ENCODE measurements around the gene DAB1.

Gene DAB1

DNA sequence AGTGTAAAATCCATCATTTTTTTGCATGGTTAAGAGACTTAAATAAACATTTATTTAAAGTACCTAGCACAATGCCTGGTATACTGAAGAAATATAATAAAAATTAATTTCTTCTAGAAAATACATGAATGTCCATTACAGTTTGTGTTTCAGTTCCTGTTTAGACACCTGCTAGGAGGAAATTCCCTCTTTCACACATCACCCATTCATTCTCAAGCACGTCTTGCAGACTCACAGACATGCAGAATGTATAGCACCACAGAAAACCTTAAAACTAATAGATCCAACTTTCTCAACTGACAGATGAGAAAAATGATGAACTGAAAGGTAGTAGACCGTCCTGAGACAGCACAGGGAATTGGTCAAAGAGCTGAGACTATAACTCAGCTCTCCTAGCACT, 285.9 kb downstream of the DAB1 start:
- DNase-seq (ENCODE audit: low read depth), result no peak
- TF ChIP-seq, protein P1, sequence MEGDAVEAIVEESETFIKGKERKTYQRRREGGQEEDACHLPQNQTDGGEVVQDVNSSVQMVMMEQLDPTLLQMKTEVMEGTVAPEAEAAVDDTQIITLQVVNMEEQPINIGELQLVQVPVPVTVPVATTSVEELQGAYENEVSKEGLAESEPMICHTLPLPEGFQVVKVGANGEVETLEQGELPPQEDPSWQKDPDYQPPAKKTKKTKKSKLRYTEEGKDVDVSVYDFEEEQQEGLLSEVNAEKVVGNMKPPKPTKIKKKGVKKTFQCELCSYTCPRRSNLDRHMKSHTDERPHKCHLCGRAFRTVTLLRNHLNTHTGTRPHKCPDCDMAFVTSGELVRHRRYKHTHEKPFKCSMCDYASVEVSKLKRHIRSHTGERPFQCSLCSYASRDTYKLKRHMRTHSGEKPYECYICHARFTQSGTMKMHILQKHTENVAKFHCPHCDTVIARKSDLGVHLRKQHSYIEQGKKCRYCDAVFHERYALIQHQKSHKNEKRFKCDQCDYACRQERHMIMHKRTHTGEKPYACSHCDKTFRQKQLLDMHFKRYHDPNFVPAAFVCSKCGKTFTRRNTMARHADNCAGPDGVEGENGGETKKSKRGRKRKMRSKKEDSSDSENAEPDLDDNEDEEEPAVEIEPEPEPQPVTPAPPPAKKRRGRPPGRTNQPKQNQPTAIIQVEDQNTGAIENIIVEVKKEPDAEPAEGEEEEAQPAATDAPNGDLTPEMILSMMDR (conservative IDR thresholded peaks at IDR 0.05; ENCODE audit: low read depth, low read length), result no peak
- H3K4me3 ChIP-seq (ENCODE audit: low read length), result no peak overlapping the region

DNA sequence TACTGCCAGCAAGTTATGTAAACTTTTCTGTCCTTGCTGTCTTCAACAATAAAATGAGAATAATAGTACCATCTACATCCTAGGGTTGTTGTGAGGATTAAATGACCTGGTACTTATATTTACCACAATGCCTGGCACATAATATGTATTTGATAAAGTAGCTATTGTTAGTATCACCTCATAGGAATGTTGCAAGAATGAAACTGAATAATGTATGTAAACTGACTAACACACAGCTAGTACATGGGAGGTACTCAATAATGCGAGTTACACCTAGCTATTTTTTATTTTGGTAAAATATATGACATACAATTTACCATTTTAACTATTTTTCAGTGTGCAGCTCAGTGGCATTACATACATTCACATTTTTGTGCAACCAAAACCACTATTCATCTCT, 289.1 kb downstream of the DAB1 start:
- TF ChIP-seq, protein P1 (conservative IDR thresholded peaks at IDR 0.05; ENCODE audit: low read depth, low read length), result no peak
- no peak for DNase-seq (ENCODE audit: low read depth)
- no peak overlapping the region for H3K4me3 ChIP-seq (ENCODE audit: low read length)

DNA sequence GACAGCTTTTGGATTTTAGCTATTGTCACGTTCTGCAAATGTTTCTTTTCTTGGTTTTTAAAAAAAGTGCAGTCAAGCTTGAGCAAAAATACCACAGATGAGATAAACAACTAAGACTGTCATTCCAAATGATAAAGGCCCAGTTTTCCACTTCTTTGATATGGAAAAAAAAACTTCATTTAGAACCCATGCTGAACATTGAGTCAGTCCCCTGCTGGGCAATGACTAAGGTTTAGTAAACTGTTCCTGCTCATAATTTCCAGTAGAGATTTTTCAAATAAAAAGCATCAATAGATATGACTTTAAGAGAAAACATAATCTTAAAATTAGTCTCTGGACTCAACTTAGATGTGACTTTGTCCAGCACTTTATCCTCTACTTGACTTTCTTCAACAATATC, 290.2 kb downstream of the DAB1 start:
- TF ChIP-seq, protein P1 (conservative IDR thresholded peaks at IDR 0.05; ENCODE audit: low read depth, low read length), result no peak

DNA sequence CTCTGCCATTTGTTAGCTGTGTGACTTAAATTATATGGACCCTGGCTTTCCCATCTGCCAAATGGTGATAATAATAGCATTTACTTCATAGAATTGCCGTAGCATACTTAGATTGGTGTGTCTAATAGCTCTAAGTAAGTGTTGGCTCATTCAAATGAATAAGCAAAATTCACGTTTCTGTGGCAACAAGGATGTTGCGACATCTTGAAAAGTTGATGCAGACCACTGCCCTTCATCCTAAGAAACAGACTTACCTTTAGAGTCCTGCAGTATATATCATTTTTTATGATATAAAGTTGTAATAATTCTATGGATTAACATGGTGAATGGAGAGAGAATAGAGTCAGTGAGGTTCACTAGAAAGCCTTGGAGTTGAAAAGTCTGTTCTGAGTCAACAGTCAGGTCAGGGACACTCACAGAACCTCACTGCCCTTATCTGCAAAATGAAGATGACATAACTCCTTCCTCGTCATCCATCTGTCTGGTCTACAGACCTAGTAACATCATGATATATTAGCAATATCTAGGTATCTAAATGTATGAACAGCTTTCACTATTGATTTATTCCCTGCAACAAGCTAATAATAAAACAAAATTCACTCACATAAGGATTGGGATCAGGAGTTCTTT, 290.8 kb downstream of the DAB1 start:
- TF ChIP-seq, protein P1 (conservative IDR thresholded peaks at IDR 0.05; ENCODE audit: low read depth, low read length), result no peak
- DNase-seq (ENCODE audit: low read depth), result no peak
- H3K4me3 ChIP-seq (ENCODE audit: low read length), result no peak overlapping the region

More for the DNA sequence above, 290.2 kb downstream of the DAB1 start:
- no peak for DNase-seq (ENCODE audit: low read depth)
- no peak overlapping the region for H3K4me3 ChIP-seq (ENCODE audit: low read length)

DNA sequence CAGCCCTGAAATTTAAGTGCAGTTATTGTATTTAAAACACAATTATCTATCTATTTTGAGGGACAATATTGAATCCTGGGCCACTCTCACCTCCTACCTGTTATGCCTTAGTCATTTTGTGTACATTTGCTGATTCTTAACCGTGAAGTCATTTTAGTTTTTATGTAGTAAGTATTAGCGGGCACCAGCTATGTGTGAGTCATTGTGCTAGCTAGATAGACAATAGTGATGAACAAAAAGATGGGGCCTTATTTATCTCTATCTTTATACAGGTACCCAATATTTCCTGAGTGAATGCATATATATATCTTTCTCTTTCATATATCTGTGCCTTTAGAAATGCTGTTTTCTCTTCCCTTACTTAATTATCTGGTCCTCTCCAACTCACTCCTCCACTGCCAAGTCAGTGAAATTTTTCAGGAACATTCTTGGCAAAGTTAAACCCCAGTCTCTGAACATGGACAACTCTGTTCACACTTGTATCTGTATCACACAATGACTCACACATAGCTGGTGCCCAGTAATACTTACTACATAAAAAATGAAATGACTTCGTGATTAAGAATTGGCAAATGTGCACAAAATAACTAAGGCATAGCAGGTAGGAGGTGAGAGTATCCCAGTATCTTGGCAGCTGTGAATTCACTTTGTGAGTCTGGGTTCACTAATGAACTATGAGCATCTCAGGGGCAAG, 292.0 kb downstream of the DAB1 start:
- no peak overlapping the region for H3K4me3 ChIP-seq (ENCODE audit: low read length)
- DNase-seq (ENCODE audit: low read depth), result peak; percentile 41
- TF ChIP-seq, protein P1 (conservative IDR thresholded peaks at IDR 0.05; ENCODE audit: low read depth, low read length), result no peak

DNA sequence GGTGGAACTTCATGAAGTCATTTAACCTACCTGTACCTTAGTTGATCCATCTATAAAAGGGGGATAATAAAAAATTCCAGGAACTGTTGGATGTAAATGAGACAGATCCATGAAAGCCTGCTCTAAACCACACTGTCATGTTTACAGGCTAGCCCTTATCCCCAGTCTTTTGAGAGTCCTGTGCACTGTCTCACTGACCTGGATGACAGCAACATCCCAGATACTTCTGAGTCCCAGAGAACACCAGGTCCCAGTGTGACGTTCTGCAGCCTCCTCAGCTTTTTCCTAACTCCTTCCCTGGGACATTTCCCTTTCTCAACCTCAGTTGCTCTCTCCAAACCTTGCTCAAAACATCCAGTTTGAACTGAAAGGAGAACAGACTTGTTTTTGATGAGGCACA, 292.6 kb downstream of the DAB1 start:
- DNase-seq (ENCODE audit: low read depth), result no peak
- TF ChIP-seq, protein P1 (conservative IDR thresholded peaks at IDR 0.05; ENCODE audit: low read depth, low read length), result no peak
- H3K4me3 ChIP-seq (ENCODE audit: low read length), result no peak overlapping the region

DNA sequence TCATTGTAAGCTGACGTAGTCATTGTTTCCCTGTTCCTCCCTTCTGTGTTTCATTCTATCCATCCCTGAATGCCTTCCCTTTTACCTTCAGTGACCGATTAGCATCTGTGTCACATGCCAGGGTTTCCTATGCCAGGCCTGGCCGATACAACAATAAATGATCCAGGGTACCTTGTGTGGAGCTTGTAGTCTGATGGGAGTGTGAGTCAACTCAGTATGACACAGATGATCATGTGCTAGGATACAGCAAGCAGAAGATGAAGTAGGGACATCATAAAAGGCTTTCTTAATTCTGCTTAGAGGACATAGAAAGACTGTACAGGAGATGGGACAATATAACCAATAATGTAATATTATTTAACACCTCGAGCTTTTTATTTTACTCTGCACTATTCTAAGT, 294.0 kb downstream of the DAB1 start:
- DNase-seq (ENCODE audit: low read depth), result no peak
- no peak overlapping the region for H3K4me3 ChIP-seq (ENCODE audit: low read length)
- TF ChIP-seq, protein P1 (conservative IDR thresholded peaks at IDR 0.05; ENCODE audit: low read depth, low read length), result no peak

All from retinal pigment epithelial cell (primary cell).